ENCODE data around the gene TSHZ2. TPM values are rescaled to one million over a fixed set of nuclear protein-coding genes. Genes with fewer than 3 reads are reported as not detected.
"Not testable (repeated sequence)": the region's sequence is repeated elsewhere in the genome, so short reads cannot be mapped to it uniquely, and the experiment has no call there.

The TSHZ2 gene
- total and polyA plus RNA-seq, 9 of the 15 experiments (the other 6 are each of a cell fraction or from before 2014, with no cell fraction given) = 0.03 to 0.20 (median 0.05) TPM; not detected in 4

- H2AFZ ChIP-seq (ENCODE audit: low read depth, low read length); FAIRE-seq; H3K36me3 ChIP-seq (ENCODE audit: control insufficient read depth, insufficient read depth, low read length); H3K9me3 ChIP-seq (replicated peaks; ENCODE audit: control insufficient read depth, insufficient read depth, low read depth, low read length); H3K27ac ChIP-seq (ENCODE audit: extremely low read depth, low read depth, low read length); H3K4me2 ChIP-seq (ENCODE audit: insufficient read depth, low read length); ATAC-seq; intact Hi-C loops (cut with micrococcal nuclease); H4K20me1 ChIP-seq (replicated peaks; ENCODE audit: control insufficient read depth, insufficient read depth, low read length); H3K4me1 ChIP-seq (replicated peaks in 1 of 2; ENCODE audit: control insufficient read depth in 2 of 2, insufficient read depth in 2 of 2, low read length in 2 of 2); H3K4me3 ChIP-seq; H3K79me2 ChIP-seq (ENCODE audit: control insufficient read depth, insufficient read depth, low read length); in situ Hi-C loops (cut with MboI); BruUV-seq (replicated peaks); POLR2A ChIA-PET; DNase-seq (ENCODE audit: extremely low read depth in 1 of 4, low spot score in 3 of 4); H3K9ac ChIP-seq (ENCODE audit: insufficient read depth in 1 of 2, low read depth in 2 of 2, low read length in 2 of 2); CTCF ChIA-PET (ENCODE audit: low intra/inter-chr PET ratio); H3K9me1 ChIP-seq (ENCODE audit: control insufficient read depth, insufficient read depth, low read length): not testable (repeated sequence)
- 0 out of 2 replicates have a peak, but pooled peaks have one; percentile 20 for TF ChIP-seq ZNF316 (IDR thresholded peaks at IDR 0.05)
- TF ChIP-seq C11orf30 (IDR thresholded peaks at IDR 0.05; ENCODE audit: low read depth) = 0 out of 2 replicates have a peak, but pooled peaks have one; percentile 31
- peaks cover 10 to 19% of the 10 kb centered on the region in 2 experiments; a peak in 4 of 5 replicates for H3K27me3 ChIP-seq (ENCODE audit: control insufficient read depth in 2 of 2, insufficient read depth in 2 of 2, low read length in 2 of 2)
- 18% methylated on average over 8 of the region's 8 CpGs for WGBS (ENCODE audit: insufficient coverage, low coverage, missing lambda C conversion rate)
Observed at GRCh38 chr20:53366928-53367327, 394.8 kb downstream of the TSHZ2 start.

DNA sequence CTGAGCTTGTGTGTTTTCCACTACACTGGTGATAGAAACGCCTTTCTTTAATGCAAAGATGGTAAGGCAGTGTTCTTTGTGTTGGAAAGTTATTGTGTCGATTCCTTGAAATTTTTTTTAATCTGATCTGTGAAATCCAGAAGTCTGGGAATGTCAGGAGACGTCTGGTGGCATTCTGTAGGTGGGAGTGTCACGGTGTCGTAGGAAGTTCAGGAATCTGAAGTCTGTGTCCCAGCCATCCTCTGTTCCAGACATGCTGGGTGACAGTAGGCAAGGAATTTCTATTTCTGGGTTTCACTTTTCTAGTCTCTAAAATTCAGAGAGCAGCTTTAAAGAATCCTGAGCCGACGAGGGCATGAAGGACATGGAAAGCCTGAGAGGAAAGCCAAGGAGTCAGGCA lies 397.7 kb downstream of the TSHZ2 start:
- Histone ChIP-seq H3K79me2 (ENCODE audit: control insufficient read depth, insufficient read depth, low read length) (no peaks in the 10 kb centered on the region), H3K4me1 (replicated peaks in 1 of 2; ENCODE audit: control insufficient read depth in 2 of 2, insufficient read depth in 2 of 2, low read length in 2 of 2) (peaks cover 0 to 4% of the 10 kb centered on the region in 2 experiments; a peak in 2 of 5 replicates), H3K36me3 (ENCODE audit: control insufficient read depth, insufficient read depth, low read length) (no peaks in the 10 kb centered on the region), H3K9me3 (replicated peaks; ENCODE audit: control insufficient read depth, insufficient read depth, low read depth, low read length) (no peaks in the 10 kb centered on the region), H3K9me1 (ENCODE audit: control insufficient read depth, insufficient read depth, low read length) (no peaks in the 10 kb centered on the region), H2AFZ (ENCODE audit: low read depth, low read length) (no peak overlapping the region), H3K4me3 (no peak overlapping the region), H3K4me2 (ENCODE audit: insufficient read depth, low read length) (no peak overlapping the region), H3K9ac (ENCODE audit: insufficient read depth in 1 of 2, low read depth in 2 of 2, low read length in 2 of 2) (no peak overlapping the region), H3K27ac (ENCODE audit: extremely low read depth, low read depth, low read length) (no peak overlapping the region), H4K20me1 (replicated peaks; ENCODE audit: control insufficient read depth, insufficient read depth, low read length) (no peaks in the 10 kb centered on the region), H3K27me3 (ENCODE audit: control insufficient read depth in 2 of 2, insufficient read depth in 2 of 2, low read length in 2 of 2) (peaks cover 4 to 6% of the 10 kb centered on the region in 2 experiments; a peak in 4 of 5 replicates)
- no peak for FAIRE-seq
- ChIA-PET CTCF (ENCODE audit: low intra/inter-chr PET ratio) (no interaction called here), POLR2A (no interaction called here)
- no peak for TF ChIP-seq PML (IDR thresholded peaks at IDR 0.05; ENCODE audit: low read length)
- no peak for TF ChIP-seq LEF1 (IDR thresholded peaks at IDR 0.05)
- TF ChIP-seq ZNF584 (CRISPR knock-in tag; IDR thresholded peaks at IDR 0.05; ENCODE audit: low read depth) = no peak
- TF ChIP-seq CHD2 (IDR thresholded peaks at IDR 0.05; ENCODE audit: low read depth, low read length) = no peak
- no peak for TF ChIP-seq MTA2 (IDR thresholded peaks at IDR 0.05; ENCODE audit: low read depth)
- no peak for TF ChIP-seq ZNF551 (CRISPR knock-in tag; IDR thresholded peaks at IDR 0.05)
- no peak for TF ChIP-seq RNF219 (CRISPR knock-in tag; IDR thresholded peaks at IDR 0.05)
- no peak for TF ChIP-seq MAFK (IDR thresholded peaks at IDR 0.05; ENCODE audit: low read length)
- TF ChIP-seq CREM (IDR thresholded peaks at IDR 0.05; ENCODE audit: low read depth) = no peak
- no peak for TF ChIP-seq FIP1L1 (IDR thresholded peaks at IDR 0.05; ENCODE audit: low read depth, low read length, poor library complexity, severe bottlenecking)
- no peak for TF ChIP-seq KAT2B (IDR thresholded peaks at IDR 0.05; ENCODE audit: low read depth, low read length)
- TF ChIP-seq CXXC5 (CRISPR knock-in tag; IDR thresholded peaks at IDR 0.05) = no peak
- TF ChIP-seq STAT5B (CRISPR knock-in tag; IDR thresholded peaks at IDR 0.05) = no peak
- no peak for TF ChIP-seq FOXK2 (conservative IDR thresholded peaks at IDR 0.05 in 1 of 2, IDR thresholded peaks at IDR 0.05 in 1 of 2; ENCODE audit: low read depth in 2 of 2)
- no TSS peak for BruUV-seq (replicated peaks)
- in situ Hi-C loops (cut with MboI) = no loop called here
- no peak for ATAC-seq
- intact Hi-C loops (cut with micrococcal nuclease) = no loop called here
- WGBS (ENCODE audit: insufficient coverage, low coverage, missing lambda C conversion rate) = 43% methylated on average over 7 of the region's 7 CpGs
- DNase-seq (ENCODE audit: extremely low read depth in 1 of 4, low spot score in 3 of 4) = no peak
